SU-DHL-6 (cell line): Measurements from ENCODE around the gene ACMSD.

Source experiments
- EZH2phosphoT487 ChIP-seq: fragments of 200-600 bp; sonication (generic), shearing (Covaris generic); conservative IDR thresholded peaks from 2 replicates; pipeline ENCODE4 v1.6.1; 2018; ENCODE audit warnings: mild to moderate bottlenecking, antibody characterized with exemption, low read length, moderate library complexity, mixed read lengths
- TF ChIP-seq, protein P1 (sequence below): fragments of 200-600 bp; sonication (generic); IDR thresholded peaks from one replicate; pipeline ENCODE4 v1.5.1; 2017; ENCODE audit warnings: antibody characterized with exemption, mild to moderate bottlenecking, low read length, moderate library complexity; ENCODE audit not compliant: insufficient read depth, poor library complexity, severe bottlenecking

- TF ChIP-seq, protein P1, sequence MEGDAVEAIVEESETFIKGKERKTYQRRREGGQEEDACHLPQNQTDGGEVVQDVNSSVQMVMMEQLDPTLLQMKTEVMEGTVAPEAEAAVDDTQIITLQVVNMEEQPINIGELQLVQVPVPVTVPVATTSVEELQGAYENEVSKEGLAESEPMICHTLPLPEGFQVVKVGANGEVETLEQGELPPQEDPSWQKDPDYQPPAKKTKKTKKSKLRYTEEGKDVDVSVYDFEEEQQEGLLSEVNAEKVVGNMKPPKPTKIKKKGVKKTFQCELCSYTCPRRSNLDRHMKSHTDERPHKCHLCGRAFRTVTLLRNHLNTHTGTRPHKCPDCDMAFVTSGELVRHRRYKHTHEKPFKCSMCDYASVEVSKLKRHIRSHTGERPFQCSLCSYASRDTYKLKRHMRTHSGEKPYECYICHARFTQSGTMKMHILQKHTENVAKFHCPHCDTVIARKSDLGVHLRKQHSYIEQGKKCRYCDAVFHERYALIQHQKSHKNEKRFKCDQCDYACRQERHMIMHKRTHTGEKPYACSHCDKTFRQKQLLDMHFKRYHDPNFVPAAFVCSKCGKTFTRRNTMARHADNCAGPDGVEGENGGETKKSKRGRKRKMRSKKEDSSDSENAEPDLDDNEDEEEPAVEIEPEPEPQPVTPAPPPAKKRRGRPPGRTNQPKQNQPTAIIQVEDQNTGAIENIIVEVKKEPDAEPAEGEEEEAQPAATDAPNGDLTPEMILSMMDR = no peak
- no peak for TF ChIP-seq EZH2phosphoT487
These were observed 61.7 kb downstream of the ACMSD start for GRCh38 chr2:134900151-134900550.
